SHP77 (cell line): ENCODE data around the gene SNX25.
"Not testable (repeated sequence)": the region's sequence is repeated elsewhere in the genome, so short reads cannot be mapped to it uniquely, and the experiment has no call there.

ENCODE experiments used
- DNase-seq, 2 experiments: peaks; one replicate each; lab custom pipeline; 2025; lab: John Stamatoyannopoulos, UW

SNX25 gene

GRCh38 chr4:185205073-185205472 lies 4.3 kb upstream of the SNX25 start:
- not testable (repeated sequence) for DNase-seq

GRCh38 chr4:185205697-185206342 lies 3.6 kb upstream of the SNX25 start:
- DNase-seq: no peak

GRCh38 chr4:185207466-185207865 lies 1.9 kb upstream of the SNX25 start:
- DNase-seq: no peak

- DNase-seq: not testable (repeated sequence)
Observed at GRCh38 chr4:185209852-185210101, 379 bp downstream of the SNX25 start.

- DNase-seq: peak; percentile 5 to 24
Observed at GRCh38 chr4:185210102-185210981, 944 bp downstream of the SNX25 start.

- no peak for DNase-seq
Observed at GRCh38 chr4:185211035-185211434, 1.6 kb downstream of the SNX25 start.

- DNase-seq: no peak
Observed at GRCh38 chr4:185211641-185212040, 2.2 kb downstream of the SNX25 start.

- DNase-seq: no peak
Observed at GRCh38 chr4:185212581-185212980, 3.2 kb downstream of the SNX25 start.

GRCh38 chr4:185213877-185214276 lies 4.5 kb downstream of the SNX25 start:
- no peak for DNase-seq

- no peak for DNase-seq
Observed at GRCh38 chr4:185215261-185215660, 5.9 kb downstream of the SNX25 start.

- DNase-seq: no peak
Observed at GRCh38 chr4:185217408-185217975, 8.1 kb downstream of the SNX25 start.

- DNase-seq: no peak
Observed at GRCh38 chr4:185218312-185218711, 8.9 kb downstream of the SNX25 start.

- DNase-seq: no peak
Observed at GRCh38 chr4:185219551-185220344, 10.3 kb downstream of the SNX25 start.

GRCh38 chr4:185221491-185221890 lies 12.1 kb downstream of the SNX25 start:
- DNase-seq: no peak

- no peak for DNase-seq
Observed at GRCh38 chr4:185221912-185222311, 12.5 kb downstream of the SNX25 start.

GRCh38 chr4:185222598-185222997 lies 13.2 kb downstream of the SNX25 start:
- no peak for DNase-seq

GRCh38 chr4:185224597-185224996 lies 15.2 kb downstream of the SNX25 start:
- no peak for DNase-seq

GRCh38 chr4:185225940-185226339 lies 16.5 kb downstream of the SNX25 start:
- DNase-seq: no peak

GRCh38 chr4:185227131-185227551 lies 17.7 kb downstream of the SNX25 start:
- no peak for DNase-seq

- no peak for DNase-seq
Observed at GRCh38 chr4:185227713-185228278, 18.4 kb downstream of the SNX25 start.

- no peak for DNase-seq
Observed at GRCh38 chr4:185229021-185229818, 19.8 kb downstream of the SNX25 start.
